DOHH2 (cell line): ENCODE results near the gene FLT3.
"Not testable (repeated sequence)": the region's sequence is repeated elsewhere in the genome, so short reads cannot be mapped to it uniquely, and the experiment has no call there.

Experiments
- H3F3A ChIP-seq: fragments of 200-600 bp; sonication (generic), shearing (Covaris generic); 2 replicates; pipeline ENCODE4 v1.6.0; 2016; ENCODE audit warnings: antibody characterized with exemption, mild to moderate bottlenecking; ENCODE audit not compliant: control insufficient read depth, insufficient read depth
- H3K27ac ChIP-seq: fragments of 200-600 bp; sonication (generic); 2 replicates; pipeline ENCODE4 v1.5.1; 2014; ENCODE audit warnings: low read depth, mild to moderate bottlenecking, low read length, moderate library complexity
- H3K27me3 ChIP-seq: fragments of 200-600 bp; sonication (generic); 2 replicates; pipeline ENCODE4 v1.6.1; 2014; ENCODE audit warnings: mild to moderate bottlenecking, low read length, mixed read lengths; ENCODE audit not compliant: control insufficient read depth
- H3K36me3 ChIP-seq: fragments of 200-600 bp; sonication (generic); 2 replicates; pipeline ENCODE4 v1.6.1; 2014; ENCODE audit warnings: mild to moderate bottlenecking, low read length, moderate library complexity, mixed read lengths; ENCODE audit not compliant: control insufficient read depth
- H3K4me1 ChIP-seq: fragments of 200-600 bp; sonication (generic); 2 replicates; pipeline ENCODE4 v1.6.1; 2014; ENCODE audit warnings: mild to moderate bottlenecking, low read length, mixed read lengths; ENCODE audit not compliant: control insufficient read depth
- H3K4me2 ChIP-seq: fragments of 200-600 bp; sonication (generic); 2 replicates; pipeline ENCODE4 v1.6.0; 2014; ENCODE audit warnings: mild to moderate bottlenecking, low read length, moderate library complexity
- H3K4me3 ChIP-seq: fragments of 200-600 bp; sonication (generic); 2 replicates; pipeline ENCODE4 v1.5.1; 2014; ENCODE audit warnings: mild to moderate bottlenecking, low read length, mixed read lengths
- H3K79me2 ChIP-seq: fragments of 200-600 bp; sonication (generic); 2 replicates; pipeline ENCODE4 v1.6.1; 2014; ENCODE audit warnings: mild to moderate bottlenecking, low read length, mixed read lengths; ENCODE audit not compliant: control insufficient read depth
- H3K9me2 ChIP-seq: fragments of 200-600 bp; sonication (generic); replicated peaks from 2 replicates; pipeline ENCODE4 v1.6.1; 2014; ENCODE audit warnings: mild to moderate bottlenecking, low read length, mixed read lengths; ENCODE audit not compliant: control insufficient read depth
- H3K9me3 ChIP-seq: fragments of 200-600 bp; sonication (generic); 2 replicates; pipeline ENCODE4 v1.6.1; 2014; ENCODE audit warnings: antibody characterized with exemption, low read length, mixed read lengths; ENCODE audit not compliant: control insufficient read depth, insufficient read depth
- H4K20me1 ChIP-seq: fragments of 200-600 bp; sonication (generic); 2 replicates; pipeline ENCODE4 v1.6.0; 2014; ENCODE audit warnings: low read depth, mild to moderate bottlenecking, antibody characterized with exemption, low read length, moderate library complexity; ENCODE audit not compliant: control insufficient read depth, insufficient read depth
- CTCF ChIP-seq: fragments of 200-600 bp; sonication (generic); IDR thresholded peaks from one replicate; pipeline ENCODE4 v1.5.1; 2014; ENCODE audit warnings: antibody characterized with exemption, mild to moderate bottlenecking, low read depth, low read length; ENCODE audit not compliant: poor library complexity, severe bottlenecking
- EZH2phosphoT487 ChIP-seq: fragments of 200-600 bp; sonication (generic); IDR thresholded peaks from 2 replicates; pipeline ENCODE4 v1.6.1; 2017; ENCODE audit warnings: borderline replicate concordance, mild to moderate bottlenecking, antibody characterized with exemption, low read length, moderate library complexity, mixed read lengths

Gene FLT3

GRCh38 chr13:28100150-28101121 lies at the start of gene FLT3:
Gene FLT3 (minus strand): TSS chr13:28100576. CDS start chr13:28100510, 66 bp downstream.
- H3K4me1 ChIP-seq: peaks cover 12% of the 10 kb centered on the region
- no peaks in the 10 kb centered on the region for H3K9me3 ChIP-seq
- no peaks in the 10 kb centered on the region for H3K36me3 ChIP-seq
- H3F3A ChIP-seq: no peaks in the 10 kb centered on the region
- no peaks in the 10 kb centered on the region for H3K79me2 ChIP-seq
- no peaks in the 10 kb centered on the region for H4K20me1 ChIP-seq
- H3K4me3 ChIP-seq: peak within 1 kb of the TSS; percentile 55
- TF ChIP-seq CTCF (no peak), EZH2phosphoT487 (peak; percentile 84; the same call in 1 of the 2 replicates)
- peaks cover 58% of the 10 kb centered on the region for H3K27me3 ChIP-seq
- no peaks in the 10 kb centered on the region for H3K9me2 ChIP-seq
- no peak within 1 kb of the TSS for H3K27ac ChIP-seq
- peak within 1 kb of the TSS; percentile 67 for H3K4me2 ChIP-seq

GRCh38 chr13:28147495-28147894 lies 47.1 kb upstream of the FLT3 start:
- Histone ChIP-seq H3K27ac (no peak overlapping the region), H3K9me2 (no peaks in the 10 kb centered on the region), H3K27me3 (no peaks in the 10 kb centered on the region), H3K4me1 (no peaks in the 10 kb centered on the region), H3K9me3 (no peaks in the 10 kb centered on the region), H4K20me1 (peaks cover 26% of the 10 kb centered on the region), H3K36me3 (peaks cover 5% of the 10 kb centered on the region), H3F3A (no peaks in the 10 kb centered on the region), H3K4me2 (no peak overlapping the region), H3K79me2 (peaks cover 98% of the 10 kb centered on the region), H3K4me3 (no peak overlapping the region)
- TF ChIP-seq EZH2phosphoT487 (no peak), CTCF (no peak)

- H3K4me1 ChIP-seq: peaks cover 13% of the 10 kb centered on the region
- H3K4me3 ChIP-seq: no peak overlapping the region
- peaks cover 100% of the 10 kb centered on the region for H3K79me2 ChIP-seq
- TF ChIP-seq CTCF (no peak), EZH2phosphoT487 (no peak)
- H3K27ac ChIP-seq: no peak overlapping the region
- peaks cover 5% of the 10 kb centered on the region for H3K36me3 ChIP-seq
- H3K9me3 ChIP-seq: no peaks in the 10 kb centered on the region
- no peak overlapping the region for H3K4me2 ChIP-seq
- no peaks in the 10 kb centered on the region for H3F3A ChIP-seq
- H3K27me3 ChIP-seq: no peaks in the 10 kb centered on the region; the same call in 1 of the 2 replicates
- H3K9me2 ChIP-seq: no peaks in the 10 kb centered on the region
- peaks cover 48% of the 10 kb centered on the region for H4K20me1 ChIP-seq
These were observed 44.7 kb upstream of the FLT3 start for GRCh38 chr13:28145049-28145448.

GRCh38 chr13:28141542-28141941 lies 41.2 kb upstream of the FLT3 start:
- H3K36me3 ChIP-seq: peaks cover 11% of the 10 kb centered on the region
- H3K4me1 ChIP-seq: peaks cover 28% of the 10 kb centered on the region
- not testable (repeated sequence) for H3F3A ChIP-seq, H3K9me3 ChIP-seq, H3K27me3 ChIP-seq, H3K4me3 ChIP-seq, H3K27ac ChIP-seq, H3K9me2 ChIP-seq, H3K4me2 ChIP-seq
- H4K20me1 ChIP-seq: peaks cover 42% of the 10 kb centered on the region
- peaks cover 94% of the 10 kb centered on the region for H3K79me2 ChIP-seq
